Lung (tissue), 12 donors: Measurements from ENCODE around the gene AURKA. TPM values are rescaled to one million over a fixed set of nuclear protein-coding genes. Genes with fewer than 3 reads are reported as not detected.

Source experiments
- ATAC-seq: fragments of 200-7000 bp; cut with Tn5 transposase; one replicate; pipeline ENCODE4 v1.9.1; 2020; ENCODE audit warnings: moderate number of reproducible peaks; ENCODE audit not compliant: insufficient read depth, low FRiP score
- DNase-seq, 3 donors: peaks; one replicate each; pipeline ENCODE4 v3.0.0-alpha.2; 2013 to 2017
- H3K27ac ChIP-seq, 2 donors: one replicate each; pipeline ENCODE4 v1.5.1; 2013; ENCODE audit warnings: mild to moderate bottlenecking in 2 of 2, moderate library complexity in 2 of 2, control low read depth in 1 of 2, inconsistent platforms in 1 of 2, low read depth in 1 of 2, low read length in 1 of 2
- H3K27me3 ChIP-seq, 3 donors: one replicate each; pipeline ENCODE4 v1.5.1; 2013; ENCODE audit warnings: low read length in 2 of 3; ENCODE audit not compliant: control insufficient read depth in 3 of 3, insufficient read depth in 3 of 3
- H3K36me3 ChIP-seq, 4 donors: one replicate each; pipeline ENCODE4 v1.5.1; 2013; ENCODE audit warnings: low read length in 4 of 4, mild to moderate bottlenecking in 1 of 4, moderate library complexity in 1 of 4; ENCODE audit not compliant: control insufficient read depth in 4 of 4, insufficient read depth in 4 of 4
- H3K4me1 ChIP-seq, 5 donors: one replicate each; pipeline ENCODE4 v1.5.1; 2013; ENCODE audit warnings: low read length in 5 of 5, mild to moderate bottlenecking in 2 of 5, moderate library complexity in 1 of 5; ENCODE audit not compliant: control insufficient read depth in 5 of 5, insufficient read depth in 5 of 5
- H3K4me3 ChIP-seq: one replicate; pipeline ENCODE4 v1.5.1; 2013; ENCODE audit warnings: mild to moderate bottlenecking, control low read depth, moderate library complexity
- H3K9ac ChIP-seq, 2 donors: one replicate each; pipeline ENCODE4 v1.5.1; 2013; ENCODE audit warnings: low read length in 2 of 2, control low read depth in 1 of 2; ENCODE audit not compliant: insufficient read depth in 1 of 2
- H3K9me3 ChIP-seq, 4 donors: one replicate each; pipeline ENCODE4 v1.5.1; 2013; ENCODE audit warnings: low read length in 3 of 4, mild to moderate bottlenecking in 1 of 4, moderate library complexity in 1 of 4; ENCODE audit not compliant: control insufficient read depth in 4 of 4, insufficient read depth in 3 of 4
- CTCF ChIP-seq: IDR thresholded peaks from 2 replicates; pipeline ENCODE4 v1.5.1; 2012; ENCODE audit warnings: mild to moderate bottlenecking; ENCODE audit errors: control extremely low read depth, extremely low read depth
- WGBS, 2 donors: extraction: QIAGEN DNeasy Blood & Tissue Kit; methylation state at CpG; one replicate each; pipeline ENCODE4 v1.1.7; 2013; 5-methylcytosine and 5-hydroxymethylcytosine counted together
- polyA plus RNA-seq, 2 donors: library from polyadenylated mRNA; stranded (reverse); fragments of 200-250 nt; gene quantifications; one replicate each; pipeline ENCODE4 v1.2.1, GENCODE V29; 2013
- total RNA-seq, 2 donors: library from RNA; depleted of rRNA in 1 of 2; stranded (reverse); fragments of >200 nt in 1 of 2; gene quantifications; one replicate each; pipeline ENCODE4 v1.2.1, GENCODE V29; 2014 to 2021
- donor health status: control.
- donor health status: control.
- donor health status: Bipolar disorder and iron deficiency.
- donor health status: healthy.
- donor health status: DM: yes; HTN: yes; CAD: no.

The AURKA gene
- total and polyA plus RNA-seq, 4 donors = 1.5 to 6.2 (median 3.2) TPM

- no peak for ATAC-seq
- Histone ChIP-seq H3K4me3 (no peak overlapping the region), H3K36me3 (peaks cover 0 to 6% (median 0%) of the 10 kb centered on the region in 4 donors), H3K27me3 (no peaks in the 10 kb centered on the region), H3K27ac (no peak overlapping the region), H3K9ac (no peak overlapping the region), H3K9me3 (no peaks in the 10 kb centered on the region), H3K4me1 (peaks cover 0 to 83% (median 31%) of the 10 kb centered on the region in 5 donors)
- no peak for TF ChIP-seq CTCF
- 58 to 65% methylated on average over 4 of the region's 4 CpGs for WGBS, 2 donors
- no peak for DNase-seq
Observed at GRCh38 chr20:56427797-56428196, 35.8 kb upstream of the AURKA start.

- Histone ChIP-seq H3K36me3 (peaks cover 0 to 6% (median 0%) of the 10 kb centered on the region in 4 donors), H3K9me3 (no peaks in the 10 kb centered on the region), H3K9ac (no peak overlapping the region), H3K27ac (no peak overlapping the region), H3K4me1 (peaks cover 0 to 85% (median 32%) of the 10 kb centered on the region in 5 donors), H3K27me3 (no peaks in the 10 kb centered on the region), H3K4me3 (no peak overlapping the region)
- no peak for DNase-seq
- no peak for ATAC-seq
- no peak for TF ChIP-seq CTCF
Observed at GRCh38 chr20:56426926-56427325, 34.9 kb upstream of the AURKA start.

- WGBS, 2 donors = 93% methylated on average over 9 of the region's 9 CpGs
- Histone ChIP-seq H3K27me3 (no peaks in the 10 kb centered on the region), H3K36me3 (peaks cover 0 to 8% (median 0%) of the 10 kb centered on the region in 4 donors), H3K9ac (no peak overlapping the region), H3K9me3 (no peaks in the 10 kb centered on the region), H3K4me3 (no peak overlapping the region), H3K4me1 (peaks cover 0 to 83% (median 27%) of the 10 kb centered on the region in 5 donors), H3K27ac (no peak overlapping the region)
- DNase-seq = no peak
- no peak for ATAC-seq
- no peak for TF ChIP-seq CTCF
Observed at GRCh38 chr20:56426026-56426425, 34.0 kb upstream of the AURKA start.

GRCh38 chr20:56424931-56425330 lies 32.9 kb upstream of the AURKA start:
- H3K27me3 ChIP-seq = no peaks in the 10 kb centered on the region
- no peak overlapping the region for H3K9ac ChIP-seq
- peaks cover 0 to 18% (median 0%) of the 10 kb centered on the region in 4 donors for H3K36me3 ChIP-seq
- TF ChIP-seq CTCF = no peak
- 82 to 100% methylated on average over 1 of the region's 1 CpG for WGBS, 2 donors
- H3K9me3 ChIP-seq = no peaks in the 10 kb centered on the region
- no peak overlapping the region for H3K4me3 ChIP-seq
- ATAC-seq (no peak), DNase-seq (no peak)
- no peak overlapping the region for H3K27ac ChIP-seq
- peaks cover 0 to 72% (median 21%) of the 10 kb centered on the region in 5 donors for H3K4me1 ChIP-seq
